IMR-90 (cell line): ENCODE data around the gene PXMP2. TPM values are rescaled to one million over a fixed set of nuclear protein-coding genes. Genes with fewer than 3 reads are reported as not detected.

Experiments used
- ATAC-seq: fragments of 200-7000 bp; cut with Tn5 transposase; 2 replicates; pipeline ENCODE4 v1.9.1; 2020; ENCODE audit warnings: low read depth, mild to moderate bottlenecking, moderate library complexity
- BruUV-seq: library from RNA; stranded (reverse); fragments of 400-500 nt; replicated peaks from 2 replicates; lab custom pipeline; 2021; lab: Mats Ljungman, UMichigan
- CTCF ChIA-PET: fragments of 300-600 bp; formaldehyde crosslinking; extraction: SDS; loops from one replicate; lab custom pipeline; 2021; ENCODE audit warnings: antibody characterized with exemption; lab: Yijun Ruan, JAX
- POLR2A ChIA-PET: fragments of 300-600 bp; sonication (Branson Sonifier 250); formaldehyde crosslinking; loops from one replicate; lab custom pipeline; 2022; ENCODE audit warnings: antibody characterized with exemption; ENCODE audit not compliant: unreplicated experiment; lab: Charles Lee
- DNase-seq: peaks from one replicate; pipeline ENCODE4 v3.0.0; 2013
- H2AFZ ChIP-seq: replicated peaks from 2 replicates; pipeline ENCODE3; 2013; ENCODE audit warnings: low read length, mild to moderate bottlenecking; ENCODE audit not compliant: poor library complexity
- H2AK5ac ChIP-seq: 2 replicates; pipeline ENCODE4 v1.6.1; 2013; ENCODE audit warnings: low read depth, low read length, inconsistent platforms
- H2AK9ac ChIP-seq: replicated peaks from 2 replicates; pipeline ENCODE3; 2013; ENCODE audit warnings: mild to moderate bottlenecking, low read depth, low read length, moderate library complexity; ENCODE audit not compliant: poor library complexity
- H2BK120ac ChIP-seq: 2 replicates; pipeline ENCODE4 v1.6.1; 2013; ENCODE audit warnings: low read depth, low read length, inconsistent platforms
- H2BK15ac ChIP-seq: 3 replicates; pipeline ENCODE4 v1.6.1; 2013; ENCODE audit warnings: low read depth, low read length, inconsistent platforms
- H2BK20ac ChIP-seq: 2 replicates; pipeline ENCODE4 v1.6.1; 2013; ENCODE audit warnings: low read depth, mild to moderate bottlenecking, inconsistent platforms, low read length, moderate library complexity
- H2BK5ac ChIP-seq: 2 replicates; pipeline ENCODE4 v1.6.1; 2013; ENCODE audit warnings: mild to moderate bottlenecking, low read depth, low read length, inconsistent platforms; ENCODE audit not compliant: poor library complexity, severe bottlenecking
- H3K14ac ChIP-seq: replicated peaks from 2 replicates; pipeline ENCODE4 v1.6.1; 2013; ENCODE audit warnings: low read depth, low read length, inconsistent platforms
- H3K18ac ChIP-seq: 2 replicates; pipeline ENCODE4 v1.6.1; 2013; ENCODE audit warnings: low read depth, low read length, control low read depth
- H3K23ac ChIP-seq: 2 replicates; pipeline ENCODE4 v1.6.1; 2013; ENCODE audit warnings: low read depth, low read length, inconsistent platforms
- H3K27ac ChIP-seq: 2 replicates; pipeline ENCODE4 v1.5.1; 2013; ENCODE audit warnings: mild to moderate bottlenecking, control low read depth, low read length; ENCODE audit not compliant: insufficient read depth
- H3K27me3 ChIP-seq: 2 replicates; pipeline ENCODE4 v1.6.1; 2013; ENCODE audit warnings: low read length; ENCODE audit not compliant: control insufficient read depth, insufficient read depth
- H3K36me3 ChIP-seq: 2 replicates; pipeline ENCODE4 v1.6.1; 2013; ENCODE audit warnings: low read length, mixed read lengths; ENCODE audit not compliant: control insufficient read depth, insufficient read depth
- H3K4ac ChIP-seq: 2 replicates; pipeline ENCODE4 v1.6.1; 2013; ENCODE audit warnings: low read depth, low read length, inconsistent platforms
- H3K4me1 ChIP-seq: 2 replicates; pipeline ENCODE4 v1.6.1; 2013; ENCODE audit warnings: low read length, mixed read lengths; ENCODE audit not compliant: control insufficient read depth, insufficient read depth
- H3K4me2 ChIP-seq: 2 replicates; pipeline ENCODE4 v1.6.1; 2013; ENCODE audit warnings: low read depth, mild to moderate bottlenecking, control low read depth, low read length, moderate library complexity
- H3K4me3 ChIP-seq: 2 replicates; pipeline ENCODE4 v1.5.1; 2013; ENCODE audit warnings: low read depth, mild to moderate bottlenecking, control low read depth, low read length, moderate library complexity; ENCODE audit not compliant: insufficient read depth
- H3K56ac ChIP-seq: 2 replicates; pipeline ENCODE4 v1.6.1; 2013; ENCODE audit warnings: low read length, inconsistent platforms; ENCODE audit not compliant: insufficient read depth; ENCODE audit errors: extremely low read depth
- H3K79me1 ChIP-seq, 2 experiments: 2 replicates each; pipeline ENCODE4 v1.6.1; 2013; ENCODE audit warnings: low read length in 2 of 2, inconsistent platforms in 1 of 2, low read depth in 1 of 2
- H3K9ac ChIP-seq: 2 replicates; pipeline ENCODE4 v1.6.1; 2013; ENCODE audit warnings: low read depth, low read length, control low read depth
- H3K9me1 ChIP-seq: 2 replicates; pipeline ENCODE4 v1.6.1; 2013; ENCODE audit warnings: low read length, inconsistent platforms; ENCODE audit not compliant: insufficient read depth
- H3K9me3 ChIP-seq: 2 replicates; pipeline ENCODE4 v1.6.1; 2013; ENCODE audit warnings: low read length; ENCODE audit not compliant: control insufficient read depth, insufficient read depth
- H4K20me1 ChIP-seq: 2 replicates; pipeline ENCODE4 v1.6.1; 2013; ENCODE audit warnings: low read length, inconsistent platforms; ENCODE audit not compliant: insufficient read depth
- H4K5ac ChIP-seq: 2 replicates; pipeline ENCODE4 v1.6.1; 2013; ENCODE audit warnings: mild to moderate bottlenecking, low read depth, low read length, control low read depth
- H4K8ac ChIP-seq, 2 experiments: 2 replicates each; pipeline ENCODE4 v1.6.1; 2013; ENCODE audit warnings: low read depth in 2 of 2, low read length in 2 of 2, control low read depth in 1 of 2, inconsistent platforms in 1 of 2
- H4K91ac ChIP-seq: 2 replicates; pipeline ENCODE4 v1.6.1; 2013; ENCODE audit warnings: low read depth, low read length, inconsistent platforms; ENCODE audit not compliant: insufficient read depth
- MAZ ChIP-seq: IDR thresholded peaks from 2 replicates; pipeline ENCODE4 v1.6.1; 2012; ENCODE audit warnings: low read depth, mild to moderate bottlenecking, low read length, improper control_type of control experiment, moderate library complexity, borderline replicate concordance
- POLR2A ChIP-seq: IDR thresholded peaks from 2 replicates; pipeline ENCODE4 v1.6.1; 2012; ENCODE audit warnings: mild to moderate bottlenecking, low read depth, low read length
- SMC3 ChIP-seq: fragments of 150-350 bp; IDR thresholded peaks from 2 replicates; pipeline ENCODE4 v1.6.1; 2016; ENCODE audit warnings: low read depth, mild to moderate bottlenecking, antibody characterized with exemption, low read length, moderate library complexity
- WGBS, 2 experiments: methylation state at CpG; one replicate each; pipeline versions ENCODE4 v1.1.5 to v1.1.7; 2013; ENCODE audit warnings: missing lambda C conversion rate in 2 of 2; ENCODE audit not compliant: insufficient read length in 1 of 2; ENCODE audit errors: extremely low coverage in 2 of 2; 5-methylcytosine and 5-hydroxymethylcytosine counted together
- dilution Hi-C: fragments of 300-500 bp; cut with HindIII; formaldehyde crosslinking; loops from one replicate; pipeline ENCODE4 v1.14.3; 2018; ENCODE audit warnings: low sequenced_read_pairs; ENCODE audit not compliant: unreplicated experiment
- in situ Hi-C: fragments of 300-500 bp; cut with MboI; formaldehyde crosslinking; loops from 3 replicates; pipeline ENCODE4 v1.14.3; 2019; ENCODE audit warnings: low sequenced_read_pairs, inconsistent platforms, mixed read lengths
- intact Hi-C: fragments of 100-400 bp; cut with micrococcal nuclease; formaldehyde crosslinking; loops from 2 replicates; pipeline ENCODE4 v1.10.0; 2022
- polyA plus RNA-seq, 3 experiments: library from polyadenylated mRNA; depleted of rRNA; stranded (reverse); fragments of >200 nt; gene quantifications; 2 replicates each; pipeline ENCODE4 v1.2.3, GENCODE V29; 2012; ENCODE audit warnings: low replicate concordance in 1 of 3
- total RNA-seq: library from RNA; depleted of rRNA; stranded (reverse); fragments of >200 nt; gene quantifications from 2 replicates; pipeline ENCODE4 v1.2.3, GENCODE V29; 2012

The PXMP2 gene
- total and polyA plus RNA-seq, 2 of the 4 experiments (the other 2 are of a cell fraction), result 10.9 to 20.1 TPM

- no peak for TF ChIP-seq POLR2A
- TF ChIP-seq MAZ, result no peak
- TF ChIP-seq SMC3, result no peak
- peak overlapping the region; percentile 65 for H2AK9ac ChIP-seq
- H3K9me1 ChIP-seq, result no peaks in the 10 kb centered on the region
- H3K79me1 ChIP-seq, result peaks cover 18 to 29% of the 10 kb centered on the region in 2 experiments
- H4K8ac ChIP-seq, result no peak overlapping the region
- H4K5ac ChIP-seq, result no peak overlapping the region
- no peak overlapping the region for H2BK20ac ChIP-seq
- no peak overlapping the region for H3K56ac ChIP-seq
- H2AFZ ChIP-seq, result no peak overlapping the region
- no peak overlapping the region for H3K18ac ChIP-seq
- no peak overlapping the region for H3K27ac ChIP-seq
- POLR2A ChIA-PET, result no interaction called here
- H3K14ac ChIP-seq, result no peak overlapping the region
- H3K4me3 ChIP-seq, result no peak overlapping the region
- H3K4me2 ChIP-seq, result no peak overlapping the region
- H3K4ac ChIP-seq, result no peak overlapping the region
- no peaks in the 10 kb centered on the region for H3K27me3 ChIP-seq
- WGBS, 2 experiments, result 97% methylated on average over 11 of the region's 15 CpGs; no CpG with 5 or more reads in 1 of the 2 experiments
- H3K23ac ChIP-seq, result no peak overlapping the region
- no peak overlapping the region for H2BK15ac ChIP-seq
- CTCF ChIA-PET, result no interaction called here
- H3K9ac ChIP-seq, result no peak overlapping the region
- H2BK5ac ChIP-seq, result no peak overlapping the region
- intact Hi-C loops, result no loop called here
- in situ Hi-C loops, result no loop called here
- dilution Hi-C loops, result no loop called here
- no peak for ATAC-seq
- no peaks in the 10 kb centered on the region for H3K4me1 ChIP-seq
- peaks cover 36% of the 10 kb centered on the region for H4K20me1 ChIP-seq
- no peaks in the 10 kb centered on the region for H3K9me3 ChIP-seq
- H2AK5ac ChIP-seq, result no peak overlapping the region
- no peak overlapping the region for H2BK120ac ChIP-seq
- peaks cover 77% of the 10 kb centered on the region for H3K36me3 ChIP-seq
- no TSS peak for BruUV-seq
- no peak for DNase-seq
- H4K91ac ChIP-seq, result no peak overlapping the region
Measured at GRCh38 chr12:132736913-132737312, 49.5 kb downstream of the PXMP2 start.
